NT2/D1 (cell line): ENCODE measurements around the gene FBXW11.

Source experiments
- SUZ12 ChIP-seq: IDR thresholded peaks from 2 replicates; pipeline ENCODE4 v1.6.1; 2011; ENCODE audit not compliant: insufficient read length, insufficient read depth; ENCODE audit errors: extremely low read depth
- YY1 ChIP-seq: IDR thresholded peaks from 2 replicates; pipeline ENCODE4 v1.6.1; 2011; ENCODE audit not compliant: insufficient read length, insufficient read depth
- ZNF274 ChIP-seq: IDR thresholded peaks from 2 replicates; pipeline ENCODE4 v1.6.1; 2011; ENCODE audit warnings: mild to moderate bottlenecking, low read depth, low read length

- TF ChIP-seq SUZ12 (no peak), YY1 (no peak), ZNF274 (no peak)
Observed at GRCh38 chr5:171837522-171837921, 168.9 kb downstream of the FBXW11 start.
